Fibroblast of peridontal ligament (primary cell): ENCODE data around the gene PIAS4.

Source experiments
- DNase-seq: peaks from one replicate; pipeline ENCODE4 v3.0.0-alpha.2; 2010; ENCODE audit errors: extremely low read depth

Gene PIAS4

DNA sequence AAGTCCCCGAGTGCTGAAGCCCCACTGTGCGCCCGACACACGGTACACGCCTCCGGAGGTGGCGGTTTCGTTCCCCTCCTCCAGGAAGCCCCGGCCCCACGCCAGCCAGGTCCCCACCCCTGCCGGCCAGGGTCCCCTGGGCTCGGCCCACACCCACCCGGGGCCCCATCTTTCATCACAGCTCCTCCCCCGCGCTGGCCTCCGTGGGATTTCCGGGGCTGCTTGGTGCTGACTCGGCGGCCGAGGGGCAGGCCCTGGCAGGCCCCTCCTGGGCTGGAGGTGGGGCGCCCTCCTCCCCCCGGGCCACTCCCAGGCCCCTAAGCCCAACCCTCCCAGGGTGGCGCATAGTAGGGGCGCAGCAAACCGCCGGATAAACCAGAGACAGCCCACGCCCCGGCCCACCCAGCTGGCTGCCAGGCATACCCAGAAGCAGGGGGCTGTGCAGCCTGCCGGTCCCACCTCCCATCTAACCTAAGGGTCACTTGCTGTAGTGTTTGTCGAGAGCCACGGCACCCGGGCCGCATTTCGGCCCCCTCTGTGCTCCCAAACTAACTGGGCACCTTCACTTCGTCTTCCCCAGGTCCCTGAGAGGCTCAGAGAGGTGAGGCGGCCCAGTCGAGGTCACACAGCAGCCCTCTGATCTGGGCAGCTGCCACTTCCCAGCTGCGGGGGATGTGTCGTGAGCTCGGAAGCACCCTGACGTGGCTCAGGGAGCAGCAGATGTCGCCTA lies 52.5 kb downstream of the PIAS4 start:
- DNase-seq: no peak

DNA sequence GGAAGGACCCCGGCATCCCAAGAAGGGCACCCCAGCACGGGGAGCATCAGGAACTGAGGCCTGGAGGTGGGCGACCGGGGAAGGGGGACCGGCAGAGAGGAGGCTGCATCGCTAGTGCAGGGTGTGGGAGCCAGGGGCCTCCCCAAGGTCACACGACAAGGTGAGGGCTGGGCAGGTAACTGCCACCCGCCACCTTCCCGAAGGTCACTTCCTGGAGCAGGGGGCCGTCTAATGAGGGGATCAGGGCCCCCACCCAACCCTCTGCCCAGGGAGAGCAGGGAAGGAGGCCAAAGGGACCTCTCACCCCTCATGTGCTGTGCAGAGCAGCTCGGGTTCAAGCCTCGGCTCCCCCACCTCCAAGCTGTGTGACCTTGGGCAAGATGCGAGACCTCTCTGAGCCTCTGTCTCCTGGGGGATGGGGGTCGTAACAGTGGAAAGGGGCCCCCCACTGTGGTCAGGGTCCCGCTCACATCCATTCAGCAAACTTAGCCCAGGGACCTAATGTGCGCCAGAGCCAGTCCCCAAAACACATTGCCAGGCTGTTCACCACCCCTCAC lies 53.2 kb downstream of the PIAS4 start:
- DNase-seq: no peak

DNA sequence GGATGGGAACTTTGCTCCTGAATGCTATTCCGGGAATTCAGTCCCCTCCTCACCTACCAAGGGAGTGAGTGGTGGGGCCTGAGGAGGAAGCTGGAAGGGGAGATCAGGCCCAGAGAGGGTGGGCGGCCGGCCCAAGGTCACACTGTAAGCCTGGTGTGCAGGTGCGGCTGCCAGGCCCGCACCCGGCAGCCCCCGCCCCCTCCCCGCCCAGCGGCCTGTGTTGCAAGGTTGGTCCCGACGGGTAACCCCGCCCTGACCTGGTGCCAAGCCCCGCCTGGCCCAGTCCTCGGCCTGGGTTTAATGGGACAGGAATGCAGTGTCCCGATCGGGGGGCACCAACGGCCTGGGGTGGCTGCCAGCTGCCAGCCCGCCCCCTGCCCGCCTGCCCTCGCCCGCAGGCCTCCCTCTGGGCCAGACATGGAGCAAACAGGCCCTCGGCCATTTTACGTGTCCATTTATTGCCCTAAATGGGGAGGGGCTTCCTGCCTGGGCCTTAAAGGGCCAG lies 53.7 kb downstream of the PIAS4 start:
- DNase-seq: no peak

GRCh38 chr19:4061683-4062418 lies 54.3 kb downstream of the PIAS4 start:
- DNase-seq: no peak

DNA sequence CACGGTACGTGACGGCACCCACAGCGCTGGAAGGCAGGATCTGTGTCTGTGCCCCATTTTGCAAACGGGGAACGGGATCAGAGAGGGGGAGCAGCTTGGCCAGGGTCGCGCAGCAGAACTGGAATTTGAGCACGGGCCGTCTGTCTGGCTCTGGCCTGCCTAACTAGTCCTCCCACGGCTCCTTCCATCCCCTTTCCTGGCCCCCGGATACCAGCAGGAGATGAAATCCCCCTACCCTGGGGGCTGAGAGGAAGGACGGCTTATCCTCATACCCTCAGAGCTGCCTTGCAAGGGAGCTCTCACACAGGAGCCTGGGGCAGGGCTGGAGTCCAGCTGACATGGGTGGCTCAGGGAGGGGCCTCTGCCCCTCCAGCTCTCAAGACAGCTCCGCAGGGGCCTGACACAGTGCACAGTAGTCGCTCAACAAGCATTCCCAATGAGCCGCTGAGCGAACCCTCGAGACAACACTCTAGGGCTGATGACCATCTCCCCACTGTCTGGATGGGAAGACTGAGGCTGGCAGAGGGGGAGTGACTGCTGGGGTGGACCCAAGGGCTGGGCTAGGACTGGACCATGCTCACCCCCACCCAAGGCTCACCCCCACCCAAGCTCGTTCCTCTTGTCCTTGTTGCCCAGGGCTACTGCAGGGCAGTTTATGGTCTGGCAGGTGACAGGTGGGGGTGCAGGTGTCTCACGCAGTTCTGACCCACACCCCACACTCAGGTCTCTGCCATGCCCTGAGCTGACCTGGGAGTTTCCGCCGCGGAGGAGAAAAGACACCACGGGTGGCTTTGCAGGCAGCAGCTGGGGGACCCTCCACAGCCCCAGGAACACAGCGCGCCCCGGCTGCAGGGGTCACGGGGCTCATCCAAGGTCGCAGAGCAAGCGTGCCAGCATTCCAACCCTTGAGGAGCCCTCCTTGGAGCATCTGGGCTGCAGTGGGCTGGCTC lies 55.2 kb downstream of the PIAS4 start:
- DNase-seq: no peak

GRCh38 chr19:4063369-4064148 lies 56.0 kb downstream of the PIAS4 start:
- no peak for DNase-seq

- DNase-seq: no peak
Measured at GRCh38 chr19:4064149-4064495, 56.6 kb downstream of the PIAS4 start.

DNA sequence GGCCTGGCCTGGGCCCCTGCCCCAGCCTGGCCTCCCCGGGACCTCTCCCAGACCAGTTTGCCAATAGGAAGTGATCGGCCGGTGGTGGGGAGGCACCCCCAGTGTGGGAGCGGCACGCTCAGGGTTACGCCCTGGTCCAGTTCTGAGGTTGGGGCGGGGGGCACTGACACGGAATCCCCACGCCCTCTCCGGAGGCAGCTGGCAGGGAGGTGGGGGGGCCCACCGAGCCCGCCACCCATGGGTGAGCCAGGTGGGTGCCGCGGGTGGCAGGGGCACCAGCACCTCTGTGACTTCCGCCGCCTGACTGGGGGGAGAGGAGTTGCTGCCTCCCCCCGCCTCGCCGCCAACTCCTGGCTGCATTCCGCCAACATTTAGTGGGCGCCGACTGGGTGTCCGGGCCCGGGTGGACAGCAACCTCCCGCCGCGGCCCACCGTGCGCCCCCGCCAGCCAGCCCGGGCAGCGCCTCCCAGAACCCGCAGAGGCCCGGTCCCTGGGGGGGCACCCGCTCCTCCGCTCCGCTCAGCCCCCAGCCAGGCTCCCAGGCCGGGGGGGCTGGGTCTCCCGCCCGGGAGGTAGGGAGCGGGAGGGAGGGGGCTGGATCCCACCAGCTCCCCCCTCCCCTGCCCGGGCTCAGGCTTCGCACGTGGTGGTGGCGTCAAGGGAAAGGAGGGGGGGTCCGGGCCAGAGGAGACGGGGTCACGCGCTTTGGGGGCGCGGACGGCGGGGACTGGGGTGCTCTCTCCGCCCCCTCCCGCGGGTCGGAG lies 57.1 kb downstream of the PIAS4 start:
- no peak for DNase-seq

GRCh38 chr19:4065430-4066175 lies 58.1 kb downstream of the PIAS4 start:
- peak; percentile 94 for DNase-seq

DNA sequence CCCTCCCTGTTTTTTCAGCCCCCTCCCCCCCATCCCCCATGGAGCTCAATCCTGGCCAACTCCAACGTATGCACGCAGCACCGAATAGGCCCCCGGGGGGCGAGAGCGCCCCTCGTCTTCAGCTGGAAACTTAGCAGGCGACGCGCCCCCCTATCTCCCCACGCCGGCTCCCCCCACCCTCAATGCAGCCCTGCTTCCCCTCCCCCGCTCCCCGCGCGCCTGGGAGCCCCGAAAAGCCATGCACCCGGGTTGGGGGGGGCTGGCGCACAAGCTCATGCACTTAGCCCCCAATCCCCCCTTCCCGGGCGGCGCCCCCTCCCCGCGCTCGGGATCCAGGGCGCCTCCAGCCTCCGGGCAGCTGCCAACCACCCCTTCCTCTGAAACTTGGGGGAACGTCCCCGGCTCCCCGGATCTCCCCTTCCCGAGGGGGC lies 58.7 kb downstream of the PIAS4 start:
- no peak for DNase-seq

- DNase-seq: peak; percentile 59
Measured at GRCh38 chr19:4066682-4067395, 59.3 kb downstream of the PIAS4 start, which contains the start of gene ZBTB7A. ZBTB7A (minus strand) TSS chr19:4066899; CDS start chr19:4055232, 11,667 bp downstream.

DNA sequence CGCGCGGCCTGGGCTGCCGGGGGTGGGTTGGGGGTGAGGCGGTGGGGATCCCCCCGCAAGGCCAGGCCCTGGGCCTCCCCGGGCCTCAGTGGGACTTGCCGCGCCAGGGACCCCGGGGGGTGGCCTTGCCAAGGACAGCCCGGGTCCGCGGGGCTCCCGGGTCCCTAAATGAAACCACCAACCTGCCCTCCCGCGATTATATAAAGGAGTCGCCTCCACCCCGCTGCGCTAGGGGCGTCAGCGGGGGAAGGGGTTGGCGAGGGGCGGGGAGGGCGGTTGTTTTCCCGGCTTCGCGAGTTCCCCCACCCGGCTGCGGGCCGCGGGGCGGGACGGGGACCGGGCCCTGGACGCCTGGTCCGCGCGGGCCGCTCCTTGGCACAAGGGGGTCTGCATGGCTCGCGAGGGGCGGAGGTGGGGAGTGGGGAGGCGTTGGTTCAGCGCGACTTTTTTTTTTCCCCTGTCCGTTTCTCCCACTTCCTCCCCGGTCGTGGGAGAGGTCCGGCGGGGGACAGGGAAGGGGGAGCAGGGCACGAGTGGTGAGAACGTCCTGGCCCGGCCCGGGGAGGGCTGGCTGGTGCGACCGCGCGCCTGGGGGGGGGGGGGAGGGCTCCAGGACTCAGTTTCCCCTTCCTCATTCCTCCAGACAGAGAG lies 60.0 kb downstream of the PIAS4 start:
- no peak for DNase-seq

- DNase-seq: no peak
Measured at GRCh38 chr19:4068047-4068966, 60.8 kb downstream of the PIAS4 start.

- DNase-seq: no peak
Measured at GRCh38 chr19:4069331-4069959, 61.9 kb downstream of the PIAS4 start.

- no peak for DNase-seq
Measured at GRCh38 chr19:4071610-4072009, 64.1 kb downstream of the PIAS4 start.

DNA sequence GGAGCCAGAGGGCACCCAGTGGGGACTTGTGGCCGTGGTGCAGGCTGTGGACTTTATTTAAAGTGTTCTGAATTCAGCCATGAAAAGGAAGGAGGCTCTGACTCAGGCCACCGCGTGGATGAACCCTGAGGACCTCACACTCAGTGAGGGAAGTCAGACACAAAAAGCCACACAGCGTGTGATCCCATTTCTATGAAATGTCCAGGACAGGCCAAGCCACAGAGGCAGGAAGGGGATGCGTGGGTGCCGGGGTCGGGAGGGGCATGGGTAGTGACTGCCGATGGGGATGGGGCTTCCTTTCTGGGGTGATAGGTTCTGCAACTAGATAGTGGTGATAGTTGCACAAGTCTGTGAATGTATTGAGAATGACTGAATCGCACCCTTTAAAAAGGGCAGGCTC lies 67.8 kb downstream of the PIAS4 start:
- no peak for DNase-seq

DNA sequence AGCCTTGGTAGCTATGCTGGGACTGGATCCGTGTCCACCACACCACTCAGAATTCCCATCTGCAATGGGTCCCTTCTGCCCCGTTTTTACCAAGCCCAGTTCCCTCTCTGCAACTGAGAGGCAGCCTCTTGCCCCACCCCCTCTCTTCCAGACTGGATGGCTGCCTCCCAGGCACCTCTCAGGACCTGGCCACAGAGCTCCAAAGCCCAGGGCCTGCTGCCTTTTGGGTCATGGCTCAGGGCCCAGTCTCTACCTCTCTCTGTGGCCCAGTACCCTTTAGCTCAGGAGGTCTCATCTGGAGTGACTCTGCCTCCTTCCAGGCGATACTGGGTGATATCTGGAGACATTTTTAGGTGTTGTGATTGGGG lies 69.5 kb downstream of the PIAS4 start:
- DNase-seq: no peak
